Neuron (in vitro differentiated cells): ENCODE data around the gene UBQLNL.

ENCODE experiments used
- H2AFZ ChIP-seq: one replicate; pipeline ENCODE4 v1.6.1; 2013; ENCODE audit warnings: low read depth, mild to moderate bottlenecking, inconsistent platforms, low read length, moderate library complexity
- H3K27me3 ChIP-seq: one replicate; pipeline ENCODE4 v1.6.1; 2013; ENCODE audit warnings: low read length; ENCODE audit not compliant: insufficient read depth
- H3K36me3 ChIP-seq: one replicate; pipeline ENCODE4 v1.6.1; 2013; ENCODE audit warnings: low read length; ENCODE audit not compliant: insufficient read depth
- H3K4me1 ChIP-seq: one replicate; pipeline ENCODE4 v1.6.1; 2013; ENCODE audit warnings: low read length; ENCODE audit not compliant: insufficient read depth
- H3K4me3 ChIP-seq: 2 replicates; pipeline ENCODE4 v1.5.1; 2013; ENCODE audit warnings: mild to moderate bottlenecking, low read length, moderate library complexity
- H3K9me3 ChIP-seq: one replicate; pipeline ENCODE4 v1.6.1; 2013; ENCODE audit warnings: low read length

UBQLNL gene

DNA sequence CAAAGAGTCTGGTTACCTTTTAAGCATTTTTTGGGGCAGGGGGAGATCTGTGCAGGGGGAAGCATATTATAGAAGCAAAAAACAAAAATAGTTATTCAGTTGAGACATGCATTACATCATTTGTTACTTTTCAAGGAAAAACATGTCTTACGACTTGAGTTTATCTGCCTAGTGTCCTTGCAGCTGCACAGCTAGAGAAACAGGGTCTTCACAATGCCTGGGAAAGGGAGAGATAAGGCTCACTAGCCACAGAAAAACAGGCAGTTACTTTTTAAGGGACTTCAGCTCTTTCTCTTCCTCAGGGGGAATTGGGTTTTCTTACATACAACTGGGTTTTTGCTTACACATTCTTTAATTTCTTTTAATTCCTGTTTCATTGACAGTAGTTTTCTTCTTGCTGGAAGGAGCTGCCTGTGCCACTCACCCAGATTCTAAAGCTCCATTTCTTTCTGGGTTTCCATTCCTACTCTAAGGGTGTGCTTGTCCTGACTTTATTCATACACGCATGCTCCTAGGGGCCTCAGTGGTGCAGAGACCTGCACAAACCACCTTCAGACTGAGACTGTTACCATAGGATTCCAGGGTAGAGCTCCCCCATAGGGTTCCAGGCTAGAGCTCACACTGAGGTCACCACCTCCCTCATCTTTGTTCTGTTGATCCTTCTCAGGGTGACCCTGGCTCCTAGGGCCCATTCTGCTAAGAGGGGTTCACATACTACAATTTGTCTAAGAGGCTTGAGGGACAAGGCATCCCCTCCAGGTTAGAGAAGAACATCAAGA lies 14.7 kb upstream of the UBQLNL start:
- no peaks in the 10 kb centered on the region for H3K4me1 ChIP-seq
- H3K27me3 ChIP-seq: peaks cover 3% of the 10 kb centered on the region
- no peaks in the 10 kb centered on the region for H3K9me3 ChIP-seq
- no peak overlapping the region for H3K4me3 ChIP-seq
- no peaks in the 10 kb centered on the region for H3K36me3 ChIP-seq
- H2AFZ ChIP-seq: no peak overlapping the region

DNA sequence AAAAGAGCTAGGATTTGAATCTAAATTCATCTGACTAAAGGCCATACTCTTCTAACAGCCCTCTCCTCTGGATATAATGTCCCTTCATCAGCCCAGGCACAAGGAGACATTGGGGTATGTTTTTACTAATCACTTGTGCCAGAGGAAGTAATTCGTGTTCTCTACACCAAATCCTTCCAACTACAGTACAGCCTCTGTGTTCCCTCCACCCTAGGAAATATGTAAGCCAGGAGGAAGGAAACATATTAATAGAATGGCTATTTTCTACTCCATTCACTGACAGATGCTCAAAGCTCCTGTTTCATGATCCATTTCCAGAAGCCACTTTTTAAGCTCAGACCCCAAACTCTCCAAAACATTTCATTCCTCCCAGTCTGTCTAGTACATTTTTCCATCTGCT lies 12.0 kb upstream of the UBQLNL start:
- Histone ChIP-seq H3K4me1 (no peaks in the 10 kb centered on the region), H3K9me3 (no peaks in the 10 kb centered on the region), H3K27me3 (peaks cover 4% of the 10 kb centered on the region), H3K36me3 (no peaks in the 10 kb centered on the region), H3K4me3 (no peak overlapping the region), H2AFZ (no peak overlapping the region)

DNA sequence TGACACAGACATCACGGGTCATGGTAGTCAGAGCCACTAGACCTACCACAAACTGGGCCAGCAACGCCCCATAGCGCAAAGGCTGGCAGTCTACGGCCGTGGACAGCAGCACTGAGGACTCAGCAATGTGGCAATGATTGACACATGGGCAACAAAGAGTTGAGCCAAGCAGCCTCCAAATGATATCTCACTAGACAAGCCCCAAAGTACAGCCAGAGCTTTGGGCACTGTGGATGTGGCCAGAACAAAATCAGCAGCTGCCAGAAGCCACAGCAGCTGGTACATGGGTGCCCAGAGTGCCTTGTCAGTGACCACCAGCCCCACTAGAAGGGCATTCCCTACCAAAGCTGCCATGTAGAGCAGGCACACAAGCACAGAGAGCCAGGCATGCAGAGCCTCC lies 11.2 kb upstream of the UBQLNL start:
- Histone ChIP-seq H3K4me3 (no peak overlapping the region), H3K27me3 (peaks cover 4% of the 10 kb centered on the region), H3K36me3 (no peaks in the 10 kb centered on the region), H3K4me1 (no peaks in the 10 kb centered on the region), H3K9me3 (no peaks in the 10 kb centered on the region), H2AFZ (no peak overlapping the region)

DNA sequence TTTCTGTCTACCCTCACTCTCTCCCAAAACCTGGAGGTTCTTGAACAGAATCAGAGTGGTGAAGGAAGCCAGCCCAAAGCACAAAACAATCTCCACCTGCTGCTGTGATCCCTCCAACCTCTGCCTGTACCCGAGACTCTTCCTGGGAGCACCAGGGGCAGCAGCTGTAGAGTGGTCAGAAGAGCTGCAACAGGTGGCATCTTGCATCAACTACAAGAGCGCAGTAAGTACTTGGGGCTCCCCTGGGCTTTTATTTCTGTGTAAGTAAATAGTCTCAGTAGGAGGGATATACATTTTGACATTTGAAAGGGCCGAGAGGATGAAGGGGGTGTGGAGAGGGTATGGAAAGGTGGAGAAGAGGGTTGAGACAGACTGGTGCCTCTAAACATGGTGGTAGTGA lies 8.3 kb upstream of the UBQLNL start:
- Histone ChIP-seq H3K4me3 (no peak overlapping the region), H3K4me1 (no peaks in the 10 kb centered on the region), H3K27me3 (peaks cover 4% of the 10 kb centered on the region), H2AFZ (no peak overlapping the region), H3K36me3 (no peaks in the 10 kb centered on the region), H3K9me3 (no peaks in the 10 kb centered on the region)

DNA sequence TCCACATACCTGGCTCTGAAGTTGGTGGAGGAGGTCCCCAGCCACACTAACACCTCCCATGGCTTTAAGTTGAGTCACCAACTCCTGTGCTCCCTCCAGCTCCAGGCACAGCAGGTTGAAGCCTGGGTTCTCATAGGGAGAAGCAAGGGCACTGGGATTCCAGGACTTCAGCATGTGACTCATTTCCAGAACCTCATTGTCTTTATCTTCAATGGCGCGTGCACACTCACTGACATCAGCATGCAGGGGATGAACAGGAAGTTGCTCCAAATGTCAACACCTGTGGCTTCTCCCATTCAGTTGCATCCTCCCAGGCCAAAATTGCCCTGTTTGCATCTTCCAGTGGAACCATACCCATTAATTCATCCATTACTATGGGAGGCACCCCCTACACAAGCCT lies 5.8 kb upstream of the UBQLNL start:
- no peak overlapping the region for H3K4me3 ChIP-seq
- H2AFZ ChIP-seq: no peak overlapping the region
- peaks cover 4% of the 10 kb centered on the region for H3K27me3 ChIP-seq
- H3K4me1 ChIP-seq: no peaks in the 10 kb centered on the region
- H3K36me3 ChIP-seq: no peaks in the 10 kb centered on the region
- H3K9me3 ChIP-seq: no peaks in the 10 kb centered on the region

DNA sequence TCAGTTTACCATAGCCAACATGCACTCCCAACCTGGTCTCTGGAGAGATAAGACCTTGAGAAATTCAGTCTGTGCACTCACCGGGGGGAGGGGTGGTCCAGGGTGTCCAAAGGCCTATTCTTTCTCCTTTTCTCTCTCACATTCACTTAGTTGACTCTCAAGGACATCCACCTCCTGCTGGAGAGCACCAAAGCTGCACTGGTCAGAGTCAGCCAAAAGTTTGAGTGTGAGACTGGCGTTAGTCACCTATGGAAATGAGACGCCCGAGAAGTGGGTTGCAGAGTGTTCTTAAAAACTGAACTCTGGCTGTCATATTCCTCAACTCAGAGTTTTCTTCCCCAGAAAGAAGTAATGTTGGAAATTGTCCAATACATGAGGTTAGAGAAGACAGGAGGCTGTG lies 5.0 kb upstream of the UBQLNL start:
- H2AFZ ChIP-seq: no peak overlapping the region
- no peaks in the 10 kb centered on the region for H3K4me1 ChIP-seq
- H3K36me3 ChIP-seq: no peaks in the 10 kb centered on the region
- peaks cover 4% of the 10 kb centered on the region for H3K27me3 ChIP-seq
- no peaks in the 10 kb centered on the region for H3K9me3 ChIP-seq
- no peak overlapping the region for H3K4me3 ChIP-seq

DNA sequence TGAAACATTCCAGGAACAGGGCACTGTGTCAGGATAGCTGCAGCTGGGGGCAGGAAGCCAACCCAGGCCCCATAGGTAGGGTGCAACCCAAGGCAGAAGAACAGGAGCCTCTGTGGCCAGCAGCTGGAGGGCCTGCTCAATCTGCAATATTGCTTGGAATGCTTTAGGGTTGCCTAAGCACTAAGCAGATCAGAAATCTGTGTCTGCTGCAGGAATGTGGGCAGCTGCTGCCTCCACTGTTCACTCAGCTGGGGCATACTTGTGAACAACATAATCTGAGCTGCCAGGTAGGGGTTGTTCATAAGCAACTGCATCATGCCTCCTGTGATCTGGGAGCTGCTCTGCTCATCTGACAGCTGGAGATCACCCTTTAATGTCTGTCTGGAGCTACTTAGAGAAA lies 1.7 kb downstream of the UBQLNL start:
- Histone ChIP-seq H3K36me3 (no peaks in the 10 kb centered on the region), H3K27me3 (no peaks in the 10 kb centered on the region), H3K9me3 (no peaks in the 10 kb centered on the region), H2AFZ (no peak overlapping the region), H3K4me3 (no peak overlapping the region), H3K4me1 (no peaks in the 10 kb centered on the region)

DNA sequence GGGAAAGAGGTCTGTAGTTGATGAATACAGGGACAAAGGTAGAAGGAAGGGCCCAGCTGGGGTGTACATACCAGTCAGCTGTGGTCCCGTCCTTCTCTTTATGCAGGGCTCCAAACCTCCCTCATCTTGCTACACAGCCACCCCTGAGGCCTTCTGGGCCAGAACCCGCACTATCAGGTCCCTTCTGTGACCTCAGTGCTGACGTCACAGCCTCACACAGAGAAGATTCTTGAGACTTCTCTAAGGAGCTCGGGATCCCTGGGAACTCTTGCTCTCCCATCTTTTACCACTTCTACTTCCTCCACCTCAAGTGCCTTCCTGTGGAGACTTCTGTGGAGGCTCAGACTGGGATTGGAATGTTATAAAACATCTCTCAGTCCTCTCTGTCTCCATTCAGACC lies 6.7 kb downstream of the UBQLNL start, which contains the start of gene UBQLN3:
TSS of gene UBQLN3 (minus strand) at position 155 of the 400 bp plus-strand sequence. CDS start 399 bp downstream, outside the sequence.
- H3K4me3 ChIP-seq: no peak within 1 kb of the TSS
- H3K9me3 ChIP-seq: no peaks in the 10 kb centered on the region
- no peak within 1 kb of the TSS for H2AFZ ChIP-seq
- H3K36me3 ChIP-seq: no peaks in the 10 kb centered on the region
- H3K4me1 ChIP-seq: no peaks in the 10 kb centered on the region
- no peaks in the 10 kb centered on the region for H3K27me3 ChIP-seq

DNA sequence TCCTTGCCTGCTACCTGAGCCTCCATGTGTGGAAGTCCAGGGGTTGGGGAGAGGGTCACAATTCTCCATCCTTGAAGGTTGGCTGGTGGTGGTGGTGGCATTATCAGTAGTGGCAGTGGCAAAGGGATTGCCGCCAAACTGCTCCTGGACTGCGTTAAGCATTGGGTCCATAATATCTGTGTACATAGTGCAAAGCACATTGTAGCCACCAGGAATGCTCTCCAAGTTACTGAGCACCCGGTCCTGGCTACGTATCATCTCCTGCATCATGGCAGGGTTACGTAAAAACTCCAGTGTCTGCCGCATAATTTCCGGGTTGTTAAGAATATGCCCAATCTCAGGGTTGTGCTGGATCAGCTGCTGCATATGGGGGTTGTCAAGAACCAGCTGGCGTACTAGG lies 7.9 kb downstream of the UBQLNL start:
- no peaks in the 10 kb centered on the region for H3K9me3 ChIP-seq
- no peak overlapping the region for H3K4me3 ChIP-seq
- H3K4me1 ChIP-seq: no peaks in the 10 kb centered on the region
- H2AFZ ChIP-seq: no peak overlapping the region
- no peaks in the 10 kb centered on the region for H3K36me3 ChIP-seq
- no peaks in the 10 kb centered on the region for H3K27me3 ChIP-seq

DNA sequence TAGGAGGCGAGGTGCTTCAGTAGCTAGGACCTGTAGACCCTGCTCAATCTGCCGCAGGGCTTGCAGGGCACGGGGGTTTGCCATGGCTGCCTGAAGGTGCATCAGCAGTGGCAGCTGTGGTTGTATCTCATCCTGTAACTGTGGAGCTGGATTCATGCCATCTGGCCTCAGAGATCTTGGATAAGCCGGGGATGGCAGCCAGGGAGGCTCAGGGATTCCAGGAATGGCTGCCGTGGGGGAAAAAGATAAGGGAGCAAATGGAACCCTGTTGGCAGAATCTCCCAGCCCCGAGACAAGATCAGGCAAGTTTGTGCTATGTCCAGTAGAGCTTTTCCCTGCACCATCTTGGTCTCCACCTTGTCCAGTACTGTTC lies 8.6 kb downstream of the UBQLNL start:
- Histone ChIP-seq H3K9me3 (no peaks in the 10 kb centered on the region), H3K4me3 (no peak overlapping the region), H3K4me1 (no peaks in the 10 kb centered on the region), H2AFZ (no peak overlapping the region), H3K27me3 (no peaks in the 10 kb centered on the region), H3K36me3 (no peaks in the 10 kb centered on the region)

DNA sequence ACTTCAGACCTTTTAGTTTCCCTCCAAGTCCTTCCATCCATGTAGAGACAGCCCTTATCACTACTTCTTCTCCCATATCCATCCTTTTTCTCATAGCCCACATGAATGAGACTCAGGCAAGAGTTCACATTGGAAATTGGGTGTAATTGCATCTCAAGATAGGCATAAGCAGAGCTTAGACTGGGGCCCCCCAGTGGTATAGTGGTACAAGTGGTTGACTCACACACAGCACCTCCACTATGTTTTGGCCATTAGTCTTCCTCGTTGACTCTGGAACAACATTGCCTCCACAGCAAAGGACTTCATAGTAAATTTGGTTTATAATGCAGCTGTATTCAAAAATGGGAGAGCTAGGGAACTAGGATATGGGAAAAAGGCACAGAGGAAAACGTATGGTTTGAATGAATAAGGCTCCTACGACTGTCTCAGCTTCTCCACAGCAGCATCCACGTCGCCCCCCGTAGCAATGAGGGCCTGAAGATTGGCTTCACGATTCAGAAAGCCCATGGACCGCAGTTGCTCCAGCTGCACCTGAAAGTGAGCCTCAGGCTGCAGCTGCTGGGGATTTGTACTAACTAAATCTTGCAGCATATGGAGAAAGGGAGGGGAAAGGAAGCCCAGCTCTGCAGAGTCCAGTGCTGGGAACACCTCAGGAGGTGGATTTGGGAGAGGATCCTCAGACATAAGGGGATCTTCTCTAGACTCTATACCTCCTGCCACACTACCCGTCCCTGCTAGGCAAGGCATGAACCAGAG lies 9.1 kb downstream of the UBQLNL start:
- Histone ChIP-seq H3K4me3 (no peak overlapping the region), H3K27me3 (no peaks in the 10 kb centered on the region), H3K36me3 (no peaks in the 10 kb centered on the region)

DNA sequence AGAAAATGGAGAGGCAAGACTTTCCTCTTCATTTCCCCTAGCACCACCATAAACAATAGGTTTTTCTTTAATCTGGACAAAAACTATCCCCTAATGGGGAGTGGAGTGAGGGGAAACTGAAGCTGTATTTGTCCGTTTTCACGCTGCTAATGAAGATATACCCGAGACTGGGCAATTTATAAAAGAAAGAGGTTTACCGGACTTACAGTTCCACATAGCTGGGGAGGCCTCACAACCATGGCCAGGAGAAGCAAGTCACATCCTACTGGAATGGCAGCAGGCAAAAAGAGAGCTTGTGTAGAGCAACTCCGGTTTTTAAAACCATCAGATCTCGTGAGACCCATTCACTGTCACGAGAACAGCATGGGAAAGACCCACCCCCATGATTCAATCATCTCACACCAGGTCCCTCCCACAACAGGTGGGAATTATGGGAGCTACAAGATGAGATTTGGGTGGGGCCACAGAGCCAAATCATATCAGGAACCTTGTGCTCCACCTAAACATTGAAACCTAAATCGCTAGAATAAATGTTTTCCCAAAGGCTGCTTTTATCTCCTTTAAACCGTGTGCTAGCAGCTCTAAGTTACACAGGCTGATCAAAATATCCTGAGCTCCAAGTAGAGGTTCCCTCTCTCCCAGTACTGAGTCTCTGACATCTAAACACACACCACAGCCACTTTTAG lies 11.0 kb downstream of the UBQLNL start:
- no peak overlapping the region for H3K4me3 ChIP-seq
- H3K4me1 ChIP-seq: no peaks in the 10 kb centered on the region
- no peaks in the 10 kb centered on the region for H3K27me3 ChIP-seq
- H3K36me3 ChIP-seq: no peaks in the 10 kb centered on the region
- H3K9me3 ChIP-seq: no peaks in the 10 kb centered on the region
- H2AFZ ChIP-seq: no peak overlapping the region

More for the DNA sequence above, 9.1 kb downstream of the UBQLNL start:
- H3K4me1 ChIP-seq: no peaks in the 10 kb centered on the region
- H3K9me3 ChIP-seq: no peaks in the 10 kb centered on the region
- H2AFZ ChIP-seq: no peak overlapping the region

DNA sequence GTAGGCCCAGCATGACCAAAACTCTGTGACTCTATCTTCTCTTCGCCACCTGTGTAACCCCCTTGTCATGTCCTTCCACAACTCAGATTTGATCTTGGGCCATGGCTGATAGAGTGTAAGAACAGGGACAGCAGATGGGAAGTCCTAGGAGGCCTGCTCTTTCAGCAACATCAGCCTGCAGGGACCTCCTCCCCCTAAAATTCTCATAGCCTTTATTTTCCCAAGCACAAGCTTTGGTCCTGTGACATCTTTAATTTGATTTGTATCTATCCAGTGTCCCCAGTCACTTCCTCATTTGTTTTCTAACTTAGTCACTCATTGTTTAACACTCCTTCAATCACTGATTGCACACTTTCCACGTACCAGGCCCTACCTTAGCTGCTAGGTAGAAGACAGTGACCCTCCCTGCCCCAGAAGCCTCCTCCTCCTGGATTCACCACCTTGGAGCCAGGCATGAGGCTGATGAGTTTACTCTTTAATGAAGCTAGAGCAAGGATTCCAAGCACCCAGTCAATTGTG lies 12.0 kb downstream of the UBQLNL start:
- no peaks in the 10 kb centered on the region for H3K9me3 ChIP-seq
- H3K36me3 ChIP-seq: no peaks in the 10 kb centered on the region
- H3K4me3 ChIP-seq: no peak overlapping the region
- no peaks in the 10 kb centered on the region for H3K27me3 ChIP-seq
- H2AFZ ChIP-seq: no peak overlapping the region
- no peaks in the 10 kb centered on the region for H3K4me1 ChIP-seq
